ENCODE results near the gene PTN.
"Not testable (repeated sequence)": the region's sequence is repeated elsewhere in the genome, so short reads cannot be mapped to it uniquely, and the experiment has no call there.

PTN gene

GRCh38 chr7:137266764-137267163 lies 76.8 kb downstream of the PTN start:
- DNase-seq (ENCODE audit: low spot score), result no peak

GRCh38 chr7:137265480-137265879 lies 78.1 kb downstream of the PTN start:
- DNase-seq (ENCODE audit: low spot score), result not testable (repeated sequence)

GRCh38 chr7:137262599-137262998 lies 80.9 kb downstream of the PTN start:
- DNase-seq (ENCODE audit: low spot score), result no peak

GRCh38 chr7:137258552-137258951 lies 85.0 kb downstream of the PTN start:
- DNase-seq (ENCODE audit: low spot score), result no peak

- no peak for DNase-seq (ENCODE audit: low spot score)
Observed at GRCh38 chr7:137254766-137255165, 88.8 kb downstream of the PTN start.

GRCh38 chr7:137245890-137246289 lies 97.6 kb downstream of the PTN start:
- DNase-seq (ENCODE audit: low spot score), result no peak

- no peak for DNase-seq (ENCODE audit: low spot score)
Observed at GRCh38 chr7:137245186-137245585, 98.3 kb downstream of the PTN start.

GRCh38 chr7:137243741-137244140 lies 99.8 kb downstream of the PTN start:
- no peak for DNase-seq (ENCODE audit: low spot score)

GRCh38 chr7:137242616-137243015 lies 100.9 kb downstream of the PTN start:
- no peak for DNase-seq (ENCODE audit: low spot score)

GRCh38 chr7:137241655-137242360 lies 101.7 kb downstream of the PTN start:
- no peak for DNase-seq (ENCODE audit: low spot score)

GRCh38 chr7:137239186-137239585 lies 104.3 kb downstream of the PTN start:
- not testable (repeated sequence) for DNase-seq (ENCODE audit: low spot score)

GRCh38 chr7:137235434-137235833 lies 108.1 kb downstream of the PTN start:
- no peak for DNase-seq (ENCODE audit: low spot score)

GRCh38 chr7:137231167-137231566 lies 112.4 kb downstream of the PTN start:
- no peak for DNase-seq (ENCODE audit: low spot score)

GRCh38 chr7:137221467-137221866 lies 122.1 kb downstream of the PTN start:
- DNase-seq (ENCODE audit: low spot score), result no peak

- DNase-seq (ENCODE audit: low spot score), result no peak
Observed at GRCh38 chr7:137213744-137214143, 129.8 kb downstream of the PTN start.

GRCh38 chr7:137209151-137209817 lies 134.2 kb downstream of the PTN start:
- DNase-seq (ENCODE audit: low spot score), result no peak

- no peak for DNase-seq (ENCODE audit: low spot score)
Observed at GRCh38 chr7:137206770-137207169, 136.8 kb downstream of the PTN start.

- DNase-seq (ENCODE audit: low spot score), result no peak
Observed at GRCh38 chr7:137204246-137204645, 139.3 kb downstream of the PTN start.

GRCh38 chr7:137203351-137203750 lies 140.2 kb downstream of the PTN start:
- no peak for DNase-seq (ENCODE audit: low spot score)

- DNase-seq (ENCODE audit: low spot score), result no peak
Observed at GRCh38 chr7:137196648-137197047, 146.9 kb downstream of the PTN start.

- no peak for DNase-seq (ENCODE audit: low spot score)
Observed at GRCh38 chr7:137195996-137196395, 147.5 kb downstream of the PTN start.

GRCh38 chr7:137181619-137182018 lies 161.9 kb downstream of the PTN start:
- not testable (repeated sequence) for DNase-seq (ENCODE audit: low spot score)
